HG02840 (cell line): Measurements from ENCODE around the gene TMEM158.

Experiments used
- ATAC-seq: cut with Tn5 transposase; IDR thresholded peaks from one replicate; pipeline ENCODE4 v1.9.1; 2021; ENCODE audit warnings: mild to moderate bottlenecking, moderate library complexity, moderate number of reproducible peaks; ENCODE audit not compliant: unreplicated experiment, low FRiP score

Gene TMEM158

DNA sequence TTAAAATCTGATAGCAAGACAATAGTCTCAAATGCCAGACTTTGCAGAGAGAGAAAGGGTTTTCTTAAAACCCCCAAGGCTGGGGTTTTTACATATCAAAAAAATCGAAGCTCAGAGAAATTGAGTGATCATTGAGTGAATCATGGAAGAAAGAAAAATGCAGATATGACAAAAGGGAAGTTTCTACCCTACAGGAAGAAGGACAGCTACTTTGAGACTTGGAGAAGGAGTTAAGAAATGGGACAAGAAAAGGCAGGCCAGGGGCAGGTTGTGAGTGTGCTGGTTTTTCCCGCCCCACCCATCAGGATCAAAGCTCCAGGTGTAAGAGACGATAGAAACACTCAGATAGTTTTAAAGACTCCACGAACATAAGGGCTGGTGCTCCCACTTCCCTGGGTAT lies 18.6 kb downstream of the TMEM158 start:
- no peak for ATAC-seq

DNA sequence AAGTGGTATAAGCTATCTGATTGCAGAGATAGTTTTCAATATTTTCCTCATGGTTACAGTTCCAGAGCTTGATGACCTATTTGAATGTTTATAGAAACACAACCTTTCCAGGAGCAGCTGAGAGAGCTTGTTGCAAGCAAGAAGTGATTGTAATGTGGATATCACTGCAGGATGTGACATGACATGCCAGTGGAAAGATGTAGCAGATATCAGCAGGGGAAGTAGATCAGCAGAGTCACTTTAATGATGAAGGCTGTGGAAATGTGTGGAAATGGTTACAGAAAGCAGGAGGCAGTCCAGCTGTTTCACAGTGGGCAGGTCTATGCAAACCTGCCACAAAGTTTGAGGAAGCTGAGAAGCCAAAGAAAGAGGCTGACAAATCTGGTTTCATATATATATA lies 21.0 kb downstream of the TMEM158 start:
- ATAC-seq = no peak

DNA sequence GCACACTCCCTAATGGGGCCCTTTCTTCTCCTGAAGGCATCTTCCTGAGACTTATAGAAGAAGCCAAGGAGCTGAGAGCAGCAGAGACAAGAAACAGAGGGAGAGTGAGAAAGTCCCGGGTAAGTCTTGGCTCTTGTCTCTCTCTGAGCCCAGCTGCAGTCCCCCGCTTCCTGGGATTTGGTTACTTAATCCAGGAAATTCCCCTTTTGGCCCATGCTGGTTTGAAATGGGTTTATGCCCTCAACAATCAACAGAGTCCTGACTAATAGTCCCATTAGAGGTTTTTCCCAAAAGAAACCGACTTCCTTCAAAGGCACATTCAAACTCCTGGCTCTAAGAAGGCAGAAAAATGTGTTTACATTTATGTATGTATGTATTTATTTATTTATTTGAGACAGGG lies 22.0 kb downstream of the TMEM158 start:
- no peak for ATAC-seq

GRCh38 chr3:45199837-45200648 lies 26.0 kb downstream of the TMEM158 start:
- no peak for ATAC-seq

DNA sequence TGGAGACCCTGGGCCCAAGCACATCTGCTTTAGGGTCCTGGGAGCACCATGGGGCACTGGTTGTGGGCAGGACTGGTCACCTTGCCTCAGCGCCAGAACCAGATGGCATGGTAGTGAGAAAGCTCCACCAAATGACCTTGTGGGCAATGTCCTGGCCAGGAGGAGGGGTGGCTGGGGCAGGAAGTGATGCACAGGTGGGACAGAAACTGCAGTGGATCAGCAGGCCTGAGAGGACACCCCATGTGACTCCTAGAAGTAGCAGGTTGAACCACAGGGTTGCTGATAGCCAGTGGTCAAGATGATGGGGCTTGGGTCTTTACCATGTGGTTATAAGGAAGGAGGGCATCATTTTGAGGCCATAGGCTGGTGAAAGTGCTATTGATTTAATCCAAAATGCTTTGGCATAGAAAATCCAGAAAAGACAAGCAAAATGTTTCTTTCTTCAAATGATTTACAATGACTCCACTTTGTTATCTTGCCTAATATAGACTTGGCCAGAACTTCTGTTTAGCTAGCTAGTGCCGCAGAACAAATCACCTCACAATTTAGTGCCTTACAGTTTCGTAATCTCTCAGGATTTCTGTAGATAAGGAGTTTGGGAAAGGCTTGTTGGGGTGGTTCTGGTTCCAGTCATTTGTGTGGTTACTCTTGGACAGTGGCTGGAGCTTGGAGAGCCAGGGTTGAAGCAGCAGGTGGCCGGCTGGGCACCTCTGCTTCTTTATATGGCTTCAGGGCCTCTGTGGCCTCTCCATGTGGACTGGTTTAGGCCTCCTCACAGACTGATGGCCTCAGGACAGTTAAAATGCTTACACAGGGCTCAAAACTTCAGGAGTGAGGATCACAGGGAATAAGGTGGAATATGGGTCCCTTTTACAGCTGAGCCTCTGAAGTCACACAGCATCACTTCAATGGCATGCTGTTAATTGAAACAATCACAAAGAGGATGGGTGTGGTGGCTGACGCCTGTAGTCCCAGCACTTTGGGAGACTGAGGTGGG lies 27.5 kb downstream of the TMEM158 start:
- no peak for ATAC-seq

- no peak for ATAC-seq
Measured at GRCh38 chr3:45194791-45195190, 31.3 kb downstream of the TMEM158 start.

- ATAC-seq = no peak
Measured at GRCh38 chr3:45191924-45192417, 34.1 kb downstream of the TMEM158 start.

DNA sequence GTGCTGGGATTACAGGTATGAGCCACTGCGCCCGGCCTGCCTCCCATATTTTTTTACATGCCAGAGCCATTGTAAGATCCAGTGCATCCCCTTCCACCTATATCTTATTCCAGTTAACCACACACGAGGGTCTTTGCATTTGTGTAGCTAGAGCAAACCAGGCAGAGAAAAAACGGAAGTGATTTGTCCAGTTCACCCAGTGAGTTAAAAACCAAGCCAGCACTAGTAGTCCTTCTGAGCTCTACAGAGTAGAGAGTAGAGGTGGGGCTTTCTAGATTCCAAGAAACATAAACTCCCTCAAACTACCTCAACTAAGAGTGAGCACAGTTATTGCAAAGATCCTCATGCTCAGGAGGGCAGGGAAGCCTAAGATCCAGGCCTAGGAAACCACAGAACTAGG lies 34.7 kb downstream of the TMEM158 start:
- no peak for ATAC-seq

DNA sequence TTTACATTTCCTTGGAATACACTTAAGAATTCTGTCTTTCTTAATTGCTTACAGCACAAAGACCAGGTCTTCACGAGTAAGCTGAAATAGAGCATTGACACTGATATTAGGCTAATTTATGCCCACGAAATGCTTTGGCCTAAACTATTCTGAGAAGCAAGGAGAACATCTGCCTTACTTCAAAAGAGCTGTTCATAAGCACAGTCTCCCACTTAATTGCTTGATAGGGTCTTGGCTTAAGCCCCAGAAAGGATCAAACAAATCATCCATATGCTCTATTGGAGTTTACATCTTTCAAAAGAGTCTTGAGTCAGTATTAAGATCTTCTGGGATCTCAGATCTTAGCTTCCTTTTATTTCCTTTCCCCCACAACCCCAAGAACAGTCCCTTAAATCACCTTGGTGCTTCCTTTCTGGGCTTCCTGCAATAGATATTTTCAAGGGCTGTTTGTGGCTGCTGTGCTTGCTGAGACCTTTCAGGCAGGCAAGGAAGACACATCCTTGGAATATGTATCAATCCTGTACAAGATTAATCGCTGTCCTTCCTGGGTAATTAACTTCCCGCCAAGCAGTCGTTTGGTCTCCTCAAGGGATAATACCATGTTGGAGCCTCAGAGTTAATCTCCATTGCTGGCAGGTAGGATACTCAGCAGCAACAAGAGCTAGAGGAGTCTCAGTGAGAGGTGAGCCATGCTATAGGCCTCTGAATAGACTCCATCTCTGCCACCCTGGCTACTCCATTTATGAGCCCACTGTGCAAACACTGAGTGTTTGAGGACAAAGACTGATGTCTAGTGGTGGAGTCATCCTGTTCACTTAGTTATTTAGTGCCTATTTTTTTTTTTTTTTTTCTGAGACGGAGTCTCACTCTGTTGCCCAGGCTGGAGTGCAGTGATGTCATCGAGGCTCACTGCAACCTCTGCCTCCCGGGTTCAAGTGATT lies 37.1 kb downstream of the TMEM158 start:
- ATAC-seq = no peak

DNA sequence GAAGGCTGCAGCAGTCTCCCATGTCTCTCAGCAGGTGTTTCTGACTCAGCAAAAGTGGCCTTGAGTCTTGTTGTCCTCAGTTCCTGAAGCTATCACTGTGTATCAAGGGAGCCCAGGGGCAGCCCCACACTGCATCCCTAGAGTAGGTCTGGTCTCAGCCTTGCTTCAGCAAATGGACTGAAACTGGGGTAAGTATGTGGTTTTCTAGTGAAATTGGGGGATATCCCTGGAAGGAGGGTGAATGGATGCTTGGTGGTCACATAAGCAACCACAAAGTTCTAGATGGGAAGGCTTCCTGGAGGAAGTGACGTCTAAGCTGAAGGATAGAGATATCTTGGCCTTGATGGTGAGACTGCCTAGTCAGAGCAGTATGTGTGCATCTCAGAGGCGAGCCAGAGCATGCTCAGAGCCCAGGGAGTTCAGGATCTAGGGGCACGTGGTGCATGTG lies 38.4 kb downstream of the TMEM158 start:
- no peak for ATAC-seq

DNA sequence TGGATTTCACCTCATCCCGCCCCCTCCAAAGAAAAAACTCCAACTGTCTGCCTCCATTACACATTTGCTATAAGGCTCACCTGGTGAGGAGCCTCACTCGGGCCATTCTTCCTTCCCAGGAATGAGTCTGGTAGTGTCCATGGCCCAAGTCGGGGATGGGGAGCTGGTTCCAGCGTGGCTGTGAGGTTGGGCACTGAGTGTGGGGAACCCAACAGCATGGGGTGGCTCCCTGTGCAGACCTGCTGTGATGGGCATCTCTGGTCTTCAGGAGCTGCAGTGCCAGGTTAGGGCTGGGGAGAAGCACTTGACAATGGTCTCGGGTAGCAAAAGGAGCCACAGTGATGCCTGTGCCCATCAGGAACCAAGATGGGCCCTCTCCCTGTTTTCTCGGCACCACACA lies 39.2 kb downstream of the TMEM158 start:
- no peak for ATAC-seq

DNA sequence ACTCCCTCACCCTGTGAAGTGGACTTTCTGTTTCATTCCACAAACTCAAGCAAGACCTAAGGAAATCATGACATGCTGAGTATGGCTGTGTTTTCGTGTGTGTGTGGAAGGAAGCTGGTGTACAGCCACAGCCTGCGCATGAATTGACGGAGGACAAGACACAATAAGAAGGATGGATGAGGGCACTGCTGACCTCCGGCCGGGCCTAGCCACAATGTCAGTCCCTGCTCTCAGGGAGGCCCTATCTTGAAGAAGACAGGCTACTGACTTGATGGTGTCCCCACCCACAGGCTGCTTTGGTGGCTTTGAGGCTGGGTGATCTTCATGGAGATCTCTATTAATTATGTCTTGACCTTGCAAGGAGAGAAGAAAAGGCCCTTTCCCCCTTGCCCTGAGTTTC lies 40.6 kb downstream of the TMEM158 start:
- ATAC-seq = no peak

DNA sequence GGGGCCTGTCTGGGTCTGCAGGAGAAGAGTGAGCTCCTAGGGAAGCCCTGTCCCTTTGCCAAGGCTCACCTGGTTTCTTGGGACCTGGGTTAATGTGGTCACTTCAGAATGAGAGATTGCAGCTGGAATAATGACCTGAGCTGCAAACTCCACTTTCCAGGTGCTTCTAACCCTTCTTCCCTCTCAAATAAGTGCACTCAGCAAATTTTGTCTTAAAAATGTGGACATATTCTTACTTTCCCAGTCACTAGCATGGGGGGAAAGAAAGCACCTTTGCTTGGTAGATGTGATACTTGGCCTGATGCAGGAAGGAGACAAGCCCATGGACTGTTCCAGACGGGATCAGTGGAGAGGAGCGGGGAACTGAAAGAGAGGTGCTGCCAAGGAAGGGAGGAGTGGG lies 41.0 kb downstream of the TMEM158 start:
- ATAC-seq = no peak

GRCh38 chr3:45183872-45184262 lies 42.2 kb downstream of the TMEM158 start:
- no peak for ATAC-seq

- no peak for ATAC-seq
Measured at GRCh38 chr3:45182915-45183871, 42.9 kb downstream of the TMEM158 start.

DNA sequence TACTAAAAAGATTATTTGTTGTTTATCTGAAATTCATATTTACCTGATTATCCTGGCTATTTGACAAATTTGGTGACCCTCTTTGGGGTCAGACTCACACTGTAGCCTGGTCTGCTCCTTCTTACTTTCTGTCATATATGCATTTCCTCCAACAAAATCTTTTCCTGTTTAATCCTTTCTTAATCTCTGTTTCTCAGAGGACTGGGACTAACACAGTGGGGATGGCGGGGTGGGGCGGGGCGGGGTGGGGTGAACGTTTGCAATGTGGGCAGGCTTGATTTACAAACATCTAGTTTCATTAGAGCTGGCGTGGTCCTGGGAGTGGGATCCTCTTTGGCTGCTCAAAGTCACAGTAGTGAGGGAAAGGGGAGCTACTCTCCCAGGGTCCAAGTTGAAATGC lies 44.6 kb downstream of the TMEM158 start:
- ATAC-seq = no peak

DNA sequence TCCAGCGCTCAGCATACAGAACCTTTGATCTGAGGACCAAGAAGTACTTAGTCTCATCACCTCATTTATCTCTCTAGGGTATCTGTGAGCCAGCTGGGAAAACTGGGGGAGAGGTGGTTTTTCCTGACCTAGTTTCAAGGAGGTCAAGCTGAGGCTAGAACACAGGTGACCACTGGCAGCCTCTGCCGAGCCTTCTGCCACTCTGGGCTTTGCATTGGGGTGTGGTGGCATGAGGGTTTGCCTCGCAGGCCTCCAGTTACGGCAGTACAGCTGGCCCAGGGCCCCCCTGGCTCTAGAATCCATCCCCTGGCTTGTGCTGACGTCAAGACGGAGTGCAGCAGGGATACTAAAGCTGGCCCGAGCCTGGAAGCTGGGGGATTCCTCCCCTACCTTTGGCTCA lies 45.2 kb downstream of the TMEM158 start:
- ATAC-seq = no peak

GRCh38 chr3:45180051-45180450 lies 46.0 kb downstream of the TMEM158 start:
- ATAC-seq = no peak

DNA sequence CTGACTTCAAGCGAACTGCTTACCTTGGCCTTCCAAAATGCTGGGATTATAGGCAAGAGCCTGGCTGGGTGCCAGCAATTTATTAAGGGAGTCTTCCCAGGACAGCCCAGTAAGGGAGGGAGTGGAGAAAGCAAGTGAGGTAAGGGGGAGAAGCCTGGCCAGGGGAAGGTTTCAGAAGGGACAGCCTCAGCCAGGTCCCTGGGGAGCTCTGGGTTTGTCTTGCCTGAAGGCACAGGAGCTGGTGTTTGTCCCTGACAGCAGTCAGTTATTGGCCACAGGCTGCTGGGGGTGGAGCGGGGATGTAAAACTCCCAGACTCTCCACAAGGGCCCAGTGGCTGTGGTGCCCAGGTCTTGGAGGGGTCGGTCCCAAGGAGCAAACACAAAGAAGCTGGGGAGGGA lies 46.9 kb downstream of the TMEM158 start:
- ATAC-seq = no peak
